Heart left ventricle (tissue), 16 donors: ENCODE results near the gene PRKAR1B. TPM values are rescaled to one million over a fixed set of nuclear protein-coding genes. Genes with fewer than 3 reads are reported as not detected.

Experiments
- ATAC-seq, 4 donors: fragments of 200-7000 bp; cut with Tn5 transposase; one replicate each; pipeline ENCODE4 v1.9.1; 2020 to 2022; ENCODE audit warnings: moderate library complexity in 4 of 4, mild to moderate bottlenecking in 3 of 4, moderate number of reproducible peaks in 1 of 4
- DNase-seq, 5 donors: peaks; one replicate each; pipeline ENCODE4 v3.0.0-alpha.2; 2020
- H3K27ac ChIP-seq, 12 donors: fragments of 200-600 bp; sonication (generic) in 4 of 12; one replicate each; pipeline versions ENCODE4 v1.5.0 to v1.8.0; 2016 to 2022; ENCODE audit warnings: mild to moderate bottlenecking in 2 of 12
- H3K27me3 ChIP-seq, 9 donors: fragments of 200-600 bp; sonication (generic) in 2 of 9; one replicate each; pipeline versions ENCODE4 v1.5.1 to v1.8.0; 2016 to 2022; ENCODE audit warnings: mild to moderate bottlenecking in 3 of 9
- H3K36me3 ChIP-seq, 9 donors: fragments of 200-600 bp; sonication (generic) in 2 of 9; one replicate each; pipeline versions ENCODE4 v1.5.0 to v1.8.0; 2018 to 2022; ENCODE audit warnings: mild to moderate bottlenecking in 2 of 9
- H3K4me1 ChIP-seq, 12 donors: fragments of 200-600 bp; sonication (generic) in 4 of 12; one replicate each; pipeline versions ENCODE4 v1.5.0 to v1.8.0; 2016 to 2022; ENCODE audit warnings: mild to moderate bottlenecking in 3 of 12
- H3K4me3 ChIP-seq, 12 donors: fragments of 200-600 bp; sonication (generic) in 4 of 12; one replicate each; pipeline versions ENCODE4 v1.5.0 to v1.8.0; 2017 to 2022; ENCODE audit warnings: mild to moderate bottlenecking in 9 of 12, moderate library complexity in 4 of 12
- H3K9me3 ChIP-seq, 12 donors: fragments of 200-600 bp; sonication (generic) in 4 of 12; one replicate each; pipeline versions ENCODE4 v1.5.0 to v1.8.0; 2016 to 2022; ENCODE audit warnings: mild to moderate bottlenecking in 1 of 12
- POLR2A ChIP-seq, 2 donors: fragments of 450-650 bp; IDR thresholded peaks; one replicate each; pipeline ENCODE4 v1.6.1; 2017; ENCODE audit warnings: antibody characterized with exemption in 2 of 2, mild to moderate bottlenecking in 2 of 2, moderate library complexity in 2 of 2
- WGBS, 4 donors: extraction: QIAGEN DNeasy Blood & Tissue Kit in 2 of 4; methylation state at CpG; one replicate each; pipeline versions ENCODE4 v1.1.5 to v1.1.7; 2013 to 2018; 5-methylcytosine and 5-hydroxymethylcytosine counted together
- intact Hi-C, 10 donors: fragments of 100-400 bp; cut with DNase I; formaldehyde crosslinking; loops; one replicate each; pipeline versions ENCODE4 v1.11.1 to v1.14.2; 2022
- polyA plus RNA-seq, 2 donors: library from polyadenylated mRNA; stranded (reverse); fragments of 200-250 nt; gene quantifications; one replicate each; pipeline ENCODE4 v1.2.3, GENCODE V29; 2013
- total RNA-seq, 9 donors: library from RNA; depleted of rRNA in 2 of 9; stranded (reverse); fragments of >200 nt in 2 of 9; fragmentation: NEBNext Ultra II Directional in 3 of 9; extraction: Animal tissue kit (Norgen Biotek cat#: 25700) in 3 of 9; gene quantifications; one replicate each; pipeline versions ENCODE4 v1.1.0 to v1.2.4, GENCODE V29; 2016 to 2023
- TF ChIP-seq, protein P1 (sequence below), 12 donors: fragments of 200-600 bp; sonication (generic) in 4 of 12; IDR thresholded peaks; one replicate each; pipeline versions ENCODE4 v1.5.0 to v1.8.0; 2018 to 2022; ENCODE audit warnings: antibody characterized with exemption in 12 of 12, mild to moderate bottlenecking in 5 of 12
- donor health status: ischemic (EF 13 %, LVEDD 7.1; RV severe dilation, severe dysfunction).
- donor health status: healthy with polysubstance abuse.
- donor health status: DM: no; HTN: yes; CAD: no.
- donor health status: DM: no; HTN: no; CAD: no.
- donor health status: ischemic (EF 25% LVEDD 6.9; RV normal size, moderate dysfunction).
- donor health status: ischemic (EF 25% LVEDD 5.7; RV mildly dilated, moderate dysfunction).
- donor health status: healthy.
- donor health status: DM: yes; HTN: yes; CAD: no.
- donor health status: ischemic (EF 35%, LVEDD 5.7; RV mildly dilated, moderate dysfunction).
- donor health status: nonischemic (EF 11% LVEDD 7.7; RV severe dilation, severe dysfunction).
- donor health status: DM: yes; HTN: yes; CAD: no.
- donor health status: PGD.
- donor health status: ischemic (EF 29% LVEDD 5.4; RV normal size, mild dysfunction).
- donor health status: nonischemic (EF 23%, LVEDD 6.1; RV moderate dilation, normal function).

Gene PRKAR1B
- total and polyA plus RNA-seq, 11 donors, result 4.1 to 22.2 (median 17.9) TPM

GRCh38 chr7:768881-769504 is 41.9 kb upstream of the PRKAR1B start:
- H3K36me3 ChIP-seq, result peaks cover 1 to 48% (median 34%) of the 10 kb centered on the region in 9 donors
- DNase-seq (peak in 3 of 5 donors; percentile 48 to 75 (median 71)), ATAC-seq (peak; percentile 8 to 53 (median 31))
- no peak for TF ChIP-seq POLR2A (IDR thresholded peaks at IDR 0.05)
- TF ChIP-seq, protein P1, sequence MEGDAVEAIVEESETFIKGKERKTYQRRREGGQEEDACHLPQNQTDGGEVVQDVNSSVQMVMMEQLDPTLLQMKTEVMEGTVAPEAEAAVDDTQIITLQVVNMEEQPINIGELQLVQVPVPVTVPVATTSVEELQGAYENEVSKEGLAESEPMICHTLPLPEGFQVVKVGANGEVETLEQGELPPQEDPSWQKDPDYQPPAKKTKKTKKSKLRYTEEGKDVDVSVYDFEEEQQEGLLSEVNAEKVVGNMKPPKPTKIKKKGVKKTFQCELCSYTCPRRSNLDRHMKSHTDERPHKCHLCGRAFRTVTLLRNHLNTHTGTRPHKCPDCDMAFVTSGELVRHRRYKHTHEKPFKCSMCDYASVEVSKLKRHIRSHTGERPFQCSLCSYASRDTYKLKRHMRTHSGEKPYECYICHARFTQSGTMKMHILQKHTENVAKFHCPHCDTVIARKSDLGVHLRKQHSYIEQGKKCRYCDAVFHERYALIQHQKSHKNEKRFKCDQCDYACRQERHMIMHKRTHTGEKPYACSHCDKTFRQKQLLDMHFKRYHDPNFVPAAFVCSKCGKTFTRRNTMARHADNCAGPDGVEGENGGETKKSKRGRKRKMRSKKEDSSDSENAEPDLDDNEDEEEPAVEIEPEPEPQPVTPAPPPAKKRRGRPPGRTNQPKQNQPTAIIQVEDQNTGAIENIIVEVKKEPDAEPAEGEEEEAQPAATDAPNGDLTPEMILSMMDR (IDR thresholded peaks at IDR 0.05), result peak in 4 of 12 donors; percentile 8 to 19 (median 15)
- H3K4me3 ChIP-seq, result no peak overlapping the region
- 62 to 70% (median 66%) methylated on average over 27 to 36 of the region's 36 CpGs for whole genome bisulfite sequencing, 4 donors
- peaks cover 0 to 36% (median 23%) of the 10 kb centered on the region in 12 donors for H3K4me1 ChIP-seq
- no peaks in the 10 kb centered on the region for H3K9me3 ChIP-seq
- no peaks in the 10 kb centered on the region for H3K27me3 ChIP-seq
- intact Hi-C loops, result no loop called here
- peak overlapping the region in 7 of 12 donors; percentile 6 to 89 (median 34) for H3K27ac ChIP-seq

GRCh38 chr7:767941-768731 is 41.1 kb upstream of the PRKAR1B start:
- intact Hi-C loops, result no loop called here
- Histone ChIP-seq H3K27me3 (no peaks in the 10 kb centered on the region), H3K4me1 (peaks cover 0 to 36% (median 23%) of the 10 kb centered on the region in 12 donors), H3K4me3 (no peak overlapping the region), H3K36me3 (peaks cover 3 to 50% (median 38%) of the 10 kb centered on the region in 9 donors), H3K27ac (peak overlapping the region in 5 of 12 donors; percentile 6 to 34 (median 30)), H3K9me3 (no peaks in the 10 kb centered on the region)
- 87 to 94% (median 91%) methylated on average over 65 of the region's 65 CpGs for WGBS, 4 donors
- peak in 1 of 5 donors; percentile 60 for DNase-seq
- TF ChIP-seq, protein P1 (IDR thresholded peaks at IDR 0.05), result no peak
- no peak for TF ChIP-seq POLR2A (IDR thresholded peaks at IDR 0.05)
- no peak for ATAC-seq

GRCh38 chr7:767580-767940 is 40.5 kb upstream of the PRKAR1B start:
- Histone ChIP-seq H3K4me1 (peaks cover 0 to 36% (median 23%) of the 10 kb centered on the region in 12 donors), H3K4me3 (no peak overlapping the region)

More at GRCh38 chr7:767580-767940, 40.5 kb upstream of the PRKAR1B start:
- no peaks in the 10 kb centered on the region for H3K27me3 ChIP-seq
- H3K27ac ChIP-seq, result no peak overlapping the region
- peaks cover 3 to 50% (median 41%) of the 10 kb centered on the region in 9 donors for H3K36me3 ChIP-seq
- intact Hi-C loops, result no loop called here
- H3K9me3 ChIP-seq, result no peaks in the 10 kb centered on the region
- TF ChIP-seq POLR2A (IDR thresholded peaks at IDR 0.05), result no peak
- TF ChIP-seq, protein P1 (IDR thresholded peaks at IDR 0.05), result no peak
- DNase-seq (no peak), ATAC-seq (no peak)
- 80 to 94% (median 85%) methylated on average over 19 to 21 of the region's 21 CpGs for WGBS, 4 donors
